Measurements from ENCODE around the gene MYO7B.

MYO7B gene

GRCh38 chr2:127597046-127597983 lies 61.8 kb downstream of the MYO7B start:
- no peak overlapping the region for H3K4me3 ChIP-seq (replicated peaks; ENCODE audit: low read depth, low read length)
- no peak for DNase-seq (ENCODE audit: low read depth)
- TF ChIP-seq, protein P1, sequence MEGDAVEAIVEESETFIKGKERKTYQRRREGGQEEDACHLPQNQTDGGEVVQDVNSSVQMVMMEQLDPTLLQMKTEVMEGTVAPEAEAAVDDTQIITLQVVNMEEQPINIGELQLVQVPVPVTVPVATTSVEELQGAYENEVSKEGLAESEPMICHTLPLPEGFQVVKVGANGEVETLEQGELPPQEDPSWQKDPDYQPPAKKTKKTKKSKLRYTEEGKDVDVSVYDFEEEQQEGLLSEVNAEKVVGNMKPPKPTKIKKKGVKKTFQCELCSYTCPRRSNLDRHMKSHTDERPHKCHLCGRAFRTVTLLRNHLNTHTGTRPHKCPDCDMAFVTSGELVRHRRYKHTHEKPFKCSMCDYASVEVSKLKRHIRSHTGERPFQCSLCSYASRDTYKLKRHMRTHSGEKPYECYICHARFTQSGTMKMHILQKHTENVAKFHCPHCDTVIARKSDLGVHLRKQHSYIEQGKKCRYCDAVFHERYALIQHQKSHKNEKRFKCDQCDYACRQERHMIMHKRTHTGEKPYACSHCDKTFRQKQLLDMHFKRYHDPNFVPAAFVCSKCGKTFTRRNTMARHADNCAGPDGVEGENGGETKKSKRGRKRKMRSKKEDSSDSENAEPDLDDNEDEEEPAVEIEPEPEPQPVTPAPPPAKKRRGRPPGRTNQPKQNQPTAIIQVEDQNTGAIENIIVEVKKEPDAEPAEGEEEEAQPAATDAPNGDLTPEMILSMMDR (IDR thresholded peaks at IDR 0.05; ENCODE audit: low read length, missing control alignments): no peak

GRCh38 chr2:127597984-127598380 lies 62.5 kb downstream of the MYO7B start:
- DNase-seq (ENCODE audit: low read depth): peak; percentile 17
- TF ChIP-seq, protein P1 (IDR thresholded peaks at IDR 0.05; ENCODE audit: low read length, missing control alignments): no peak
- H3K4me3 ChIP-seq (replicated peaks; ENCODE audit: low read depth, low read length): no peak overlapping the region

DNA sequence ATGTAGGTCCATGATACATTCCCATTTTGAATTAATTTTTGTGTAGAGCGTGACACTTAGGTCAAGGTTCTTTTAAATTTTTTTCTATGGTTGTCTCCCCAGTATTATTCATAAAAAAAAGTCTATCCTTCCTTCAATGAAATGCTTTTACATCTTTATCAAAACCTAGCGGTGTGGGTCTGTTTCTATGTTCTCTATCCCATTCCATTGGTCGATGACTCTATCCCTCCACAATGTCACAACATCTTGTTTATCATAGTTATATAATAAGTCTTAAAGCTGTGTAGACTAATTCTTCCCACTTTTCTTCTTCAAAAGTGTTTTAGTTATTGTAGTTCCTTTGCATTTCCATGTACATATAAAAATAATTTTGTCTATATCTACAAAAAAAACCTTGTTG lies 63.2 kb downstream of the MYO7B start:
- H3K4me3 ChIP-seq (replicated peaks; ENCODE audit: low read depth, low read length): no peak overlapping the region
- no peak for DNase-seq (ENCODE audit: low read depth)
- TF ChIP-seq, protein P1 (IDR thresholded peaks at IDR 0.05; ENCODE audit: low read length, missing control alignments): no peak

- DNase-seq (ENCODE audit: low read depth): peak; percentile 14
- no peak overlapping the region for H3K4me3 ChIP-seq (replicated peaks; ENCODE audit: low read depth, low read length)
- TF ChIP-seq, protein P1 (IDR thresholded peaks at IDR 0.05; ENCODE audit: low read length, missing control alignments): no peak
Measured at GRCh38 chr2:127599211-127599610, 63.7 kb downstream of the MYO7B start.

DNA sequence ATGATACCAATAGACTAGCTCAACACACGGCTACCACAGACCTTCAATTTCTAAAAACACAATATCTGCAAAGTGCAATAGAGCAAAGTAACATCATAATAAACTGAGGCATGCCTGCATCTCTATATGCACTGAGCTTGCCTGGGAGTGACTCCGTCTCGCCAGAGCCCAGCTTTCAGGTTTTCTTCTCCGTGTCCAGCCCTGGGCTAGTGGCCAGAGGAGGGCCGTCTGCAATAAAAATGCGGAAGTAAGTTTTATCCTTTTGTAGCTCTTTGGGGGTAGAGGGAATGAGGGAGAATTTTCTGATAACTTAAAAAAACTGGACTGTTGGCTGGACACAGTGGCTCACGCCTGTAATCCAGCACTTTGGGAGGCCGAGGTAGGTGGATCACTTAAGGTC lies 69.5 kb downstream of the MYO7B start:
- H3K4me3 ChIP-seq (replicated peaks; ENCODE audit: low read depth, low read length): no peak overlapping the region
- TF ChIP-seq, protein P1 (IDR thresholded peaks at IDR 0.05; ENCODE audit: low read length, missing control alignments): no peak
- DNase-seq (ENCODE audit: low read depth): no peak

GRCh38 chr2:127605691-127606263 lies 70.3 kb downstream of the MYO7B start:
- DNase-seq (ENCODE audit: low read depth): no peak
- TF ChIP-seq, protein P1 (IDR thresholded peaks at IDR 0.05; ENCODE audit: low read length, missing control alignments): no peak
- no peak overlapping the region for H3K4me3 ChIP-seq (replicated peaks; ENCODE audit: low read depth, low read length)
